ENCODE data around the gene NUDCD3. TPM values are rescaled to one million over a fixed set of nuclear protein-coding genes. Genes with fewer than 3 reads are reported as not detected.

Gene NUDCD3
- total RNA-seq, 1 donor from 2014 or later, result 86.8 TPM

GRCh38 chr7:44411306-44411705 is 79.2 kb downstream of the NUDCD3 start:
- Histone ChIP-seq H3K4me3 (ENCODE audit: insufficient read depth, low read depth, low read length) (no peak overlapping the region), H3K27me3 (ENCODE audit: insufficient read depth, low read length) (no peaks in the 10 kb centered on the region), H3K36me3 (ENCODE audit: insufficient read depth, low read length) (peaks cover 2% of the 10 kb centered on the region), H2AFZ (ENCODE audit: low read depth, low read length) (no peak overlapping the region), H3K4me1 (ENCODE audit: insufficient read depth, low read length) (peaks cover 18% of the 10 kb centered on the region), H3K27ac (ENCODE audit: low read depth, low read length) (no peak overlapping the region), H3K4me2 (ENCODE audit: low read length) (no peak overlapping the region), H4K20me1 (ENCODE audit: insufficient read depth, low read length) (peaks cover 38% of the 10 kb centered on the region), H3K9ac (ENCODE audit: low read length) (no peak overlapping the region), H3K9me3 (ENCODE audit: insufficient read depth, low read depth, low read length) (no peaks in the 10 kb centered on the region), H3K79me2 (ENCODE audit: insufficient read depth, low read length) (peaks cover 21% of the 10 kb centered on the region)
- no peak for DNase-seq (ENCODE audit: low read depth)
- H3K4me1 Mint-ChIP-seq (ENCODE audit: low read depth, unreplicated experiment), result peaks cover 30% of the 10 kb centered on the region
- no peak for FAIRE-seq
- no peaks in the 10 kb centered on the region for H3K27me3 Mint-ChIP-seq (ENCODE audit: low read depth, unreplicated experiment)
- H3K27ac Mint-ChIP-seq (ENCODE audit: unreplicated experiment), result no peak overlapping the region
- peaks cover 4% of the 10 kb centered on the region for H3K9me3 Mint-ChIP-seq (ENCODE audit: unreplicated experiment)
- no peak overlapping the region for H3K4me3 Mint-ChIP-seq (ENCODE audit: unreplicated experiment)
- peaks cover 15% of the 10 kb centered on the region for H3K36me3 Mint-ChIP-seq (ENCODE audit: low read depth, unreplicated experiment)
- TF ChIP-seq CTCF (IDR thresholded peaks at IDR 0.05; ENCODE audit: insufficient read depth, low read depth, low read length) (no peak), EZH2 (IDR thresholded peaks at IDR 0.05; ENCODE audit: insufficient read depth, low read length) (no peak)

- Histone ChIP-seq H3K4me1 (ENCODE audit: insufficient read depth, low read length) (peaks cover 3% of the 10 kb centered on the region), H3K4me2 (ENCODE audit: low read length) (peak overlapping the region; percentile 1), H3K27ac (ENCODE audit: low read depth, low read length) (no peak overlapping the region), H3K27me3 (ENCODE audit: insufficient read depth, low read length) (no peaks in the 10 kb centered on the region), H4K20me1 (ENCODE audit: insufficient read depth, low read length) (peaks cover 30% of the 10 kb centered on the region), H3K9me3 (ENCODE audit: insufficient read depth, low read depth, low read length) (no peaks in the 10 kb centered on the region), H3K9ac (ENCODE audit: low read length) (peak overlapping the region; percentile 2), H3K36me3 (ENCODE audit: insufficient read depth, low read length) (peaks cover 11% of the 10 kb centered on the region), H3K79me2 (ENCODE audit: insufficient read depth, low read length) (peaks cover 30% of the 10 kb centered on the region), H3K4me3 (ENCODE audit: insufficient read depth, low read depth, low read length) (no peak overlapping the region), H2AFZ (ENCODE audit: low read depth, low read length) (no peak overlapping the region)
- DNase-seq (ENCODE audit: low read depth), result no peak
- FAIRE-seq, result no peak
- Mint-ChIP-seq H3K36me3 (ENCODE audit: low read depth, unreplicated experiment) (peaks cover 20% of the 10 kb centered on the region), H3K4me1 (ENCODE audit: low read depth, unreplicated experiment) (peaks cover 19% of the 10 kb centered on the region), H3K4me3 (ENCODE audit: unreplicated experiment) (no peak overlapping the region), H3K27ac (ENCODE audit: unreplicated experiment) (peak overlapping the region; percentile 70), H3K27me3 (ENCODE audit: low read depth, unreplicated experiment) (no peaks in the 10 kb centered on the region), H3K9me3 (ENCODE audit: unreplicated experiment) (peaks cover 4% of the 10 kb centered on the region)
- TF ChIP-seq EZH2 (IDR thresholded peaks at IDR 0.05; ENCODE audit: insufficient read depth, low read length) (no peak), CTCF (IDR thresholded peaks at IDR 0.05; ENCODE audit: insufficient read depth, low read depth, low read length) (no peak)
Measured at GRCh38 chr7:44408596-44408995, 81.9 kb downstream of the NUDCD3 start.

- Histone ChIP-seq H3K79me2 (ENCODE audit: insufficient read depth, low read length) (peaks cover 27% of the 10 kb centered on the region), H3K9ac (ENCODE audit: low read length) (no peak overlapping the region), H3K36me3 (ENCODE audit: insufficient read depth, low read length) (peaks cover 9% of the 10 kb centered on the region), H3K27ac (ENCODE audit: low read depth, low read length) (no peak overlapping the region), H3K4me3 (ENCODE audit: insufficient read depth, low read depth, low read length) (no peak overlapping the region), H3K27me3 (ENCODE audit: insufficient read depth, low read length) (no peaks in the 10 kb centered on the region), H3K9me3 (ENCODE audit: insufficient read depth, low read depth, low read length) (no peaks in the 10 kb centered on the region), H4K20me1 (ENCODE audit: insufficient read depth, low read length) (peaks cover 54% of the 10 kb centered on the region), H2AFZ (ENCODE audit: low read depth, low read length) (no peak overlapping the region), H3K4me1 (ENCODE audit: insufficient read depth, low read length) (peaks cover under 1% of the 10 kb centered on the region), H3K4me2 (ENCODE audit: low read length) (no peak overlapping the region)
- FAIRE-seq (no peak), DNase-seq (ENCODE audit: low read depth) (no peak)
- H3K27ac Mint-ChIP-seq (ENCODE audit: unreplicated experiment), result no peak overlapping the region
- no peaks in the 10 kb centered on the region for H3K27me3 Mint-ChIP-seq (ENCODE audit: low read depth, unreplicated experiment)
- TF ChIP-seq EZH2 (IDR thresholded peaks at IDR 0.05; ENCODE audit: insufficient read depth, low read length), result no peak
- no peak for TF ChIP-seq CTCF (IDR thresholded peaks at IDR 0.05; ENCODE audit: insufficient read depth, low read depth, low read length)
- H3K4me3 Mint-ChIP-seq (ENCODE audit: unreplicated experiment), result peak overlapping the region; percentile 29
- H3K4me1 Mint-ChIP-seq (ENCODE audit: low read depth, unreplicated experiment), result peaks cover 13% of the 10 kb centered on the region
- peaks cover 27% of the 10 kb centered on the region for H3K36me3 Mint-ChIP-seq (ENCODE audit: low read depth, unreplicated experiment)
- H3K9me3 Mint-ChIP-seq (ENCODE audit: unreplicated experiment), result no peaks in the 10 kb centered on the region
Measured at GRCh38 chr7:44403775-44404174, 86.7 kb downstream of the NUDCD3 start.
